Trophoblast cell (in vitro differentiated cells and primary cell): ENCODE results near the gene DSTYK.
"Not testable (repeated sequence)": the region's sequence is repeated elsewhere in the genome, so short reads cannot be mapped to it uniquely, and the experiment has no call there.

Experiments
- DNase-seq, 2 donors: peaks; one replicate each; pipeline ENCODE4 v3.0.0-alpha.2; 2016
- H2AFZ ChIP-seq: 2 replicates; pipeline ENCODE4 v1.6.1; 2013; ENCODE audit warnings: low read length, moderate library complexity, mild to moderate bottlenecking; ENCODE audit not compliant: insufficient read depth, poor library complexity
- H2AK5ac ChIP-seq: 2 replicates; pipeline ENCODE4 v1.6.1; 2013; ENCODE audit warnings: mild to moderate bottlenecking, low read length
- H2BK120ac ChIP-seq: 2 replicates; pipeline ENCODE4 v1.6.1; 2013; ENCODE audit warnings: low read length, mild to moderate bottlenecking, moderate library complexity; ENCODE audit not compliant: insufficient read depth, poor library complexity
- H2BK12ac ChIP-seq: 2 replicates; pipeline ENCODE4 v1.6.1; 2013; ENCODE audit warnings: mild to moderate bottlenecking, low read length, moderate library complexity
- H2BK5ac ChIP-seq: 2 replicates; pipeline ENCODE4 v1.6.1; 2013; ENCODE audit warnings: low read length, low read depth, moderate library complexity, mild to moderate bottlenecking; ENCODE audit not compliant: poor library complexity
- H3K14ac ChIP-seq: 2 replicates; pipeline ENCODE4 v1.6.1; 2013; ENCODE audit warnings: mild to moderate bottlenecking, low read length
- H3K18ac ChIP-seq: 2 replicates; pipeline ENCODE4 v1.6.1; 2013; ENCODE audit warnings: mild to moderate bottlenecking, low read length
- H3K23ac ChIP-seq: 2 replicates; pipeline ENCODE4 v1.6.1; 2013; ENCODE audit warnings: low read length
- H3K27ac ChIP-seq: 2 replicates; pipeline ENCODE4 v1.5.1; 2013; ENCODE audit warnings: low read depth, mild to moderate bottlenecking, inconsistent platforms, low read length, moderate library complexity
- H3K27me3 ChIP-seq: 2 replicates; pipeline ENCODE4 v1.6.1; 2013; ENCODE audit warnings: inconsistent platforms, mild to moderate bottlenecking, low read length, moderate library complexity; ENCODE audit not compliant: insufficient read depth
- H3K36me3 ChIP-seq, 2 experiments: 1 replicate in 1 of 2; 2 replicates in 1 of 2; pipeline ENCODE4 v1.6.1; 2013; ENCODE audit warnings: low read length in 2 of 2, mild to moderate bottlenecking in 2 of 2, moderate library complexity in 1 of 2; ENCODE audit not compliant: insufficient read depth in 2 of 2, control insufficient read depth in 1 of 2
- H3K4ac ChIP-seq: 2 replicates; pipeline ENCODE4 v1.6.1; 2013; ENCODE audit warnings: low read depth, mild to moderate bottlenecking, low read length, moderate library complexity
- H3K4me1 ChIP-seq, 2 experiments: 1 replicate in 1 of 2; 2 replicates in 1 of 2; pipeline ENCODE4 v1.6.1; 2013; ENCODE audit warnings: low read length in 2 of 2, mild to moderate bottlenecking in 2 of 2, moderate library complexity in 1 of 2; ENCODE audit not compliant: insufficient read depth in 2 of 2, control insufficient read depth in 1 of 2
- H3K4me2 ChIP-seq: 2 replicates; pipeline ENCODE4 v1.6.1; 2013; ENCODE audit warnings: inconsistent platforms, mild to moderate bottlenecking, low read length, moderate library complexity
- H3K4me3 ChIP-seq: 2 replicates; pipeline ENCODE4 v1.5.1; 2013; ENCODE audit warnings: mild to moderate bottlenecking, low read depth, low read length, inconsistent platforms
- H3K79me1 ChIP-seq: one replicate; pipeline ENCODE4 v1.6.1; 2013; ENCODE audit warnings: low read length
- H3K79me2 ChIP-seq: 2 replicates; pipeline ENCODE4 v1.6.1; 2013; ENCODE audit warnings: low read length, mild to moderate bottlenecking; ENCODE audit not compliant: control insufficient read depth, insufficient read depth, poor library complexity
- H3K9ac ChIP-seq: 2 replicates; pipeline ENCODE4 v1.6.1; 2013; ENCODE audit warnings: mild to moderate bottlenecking, low read length
- H3K9me3 ChIP-seq: 2 replicates; pipeline ENCODE4 v1.6.1; 2013; ENCODE audit warnings: low read depth, mild to moderate bottlenecking, control low read depth, inconsistent platforms, low read length; ENCODE audit not compliant: insufficient read depth
- H4K12ac ChIP-seq: 2 replicates; pipeline ENCODE4 v1.6.1; 2013; ENCODE audit warnings: low read depth, mild to moderate bottlenecking, low read length, moderate library complexity
- H4K8ac ChIP-seq: 2 replicates; pipeline ENCODE4 v1.6.1; 2013; ENCODE audit warnings: low read depth, mild to moderate bottlenecking, low read length, moderate library complexity
- H4K91ac ChIP-seq: one replicate; pipeline ENCODE4 v1.6.1; 2013; ENCODE audit warnings: low read depth, mild to moderate bottlenecking, low read length, moderate library complexity
- WGBS: extraction: QIAGEN DNeasy Blood & Tissue Kit; methylation state at CpG from one replicate; pipeline ENCODE4 v1.1.7; 2013; ENCODE audit warnings: missing lambda C conversion rate; ENCODE audit not compliant: insufficient read length, insufficient coverage; ENCODE audit errors: extremely low coverage; 5-methylcytosine and 5-hydroxymethylcytosine counted together

The DSTYK gene

DNA sequence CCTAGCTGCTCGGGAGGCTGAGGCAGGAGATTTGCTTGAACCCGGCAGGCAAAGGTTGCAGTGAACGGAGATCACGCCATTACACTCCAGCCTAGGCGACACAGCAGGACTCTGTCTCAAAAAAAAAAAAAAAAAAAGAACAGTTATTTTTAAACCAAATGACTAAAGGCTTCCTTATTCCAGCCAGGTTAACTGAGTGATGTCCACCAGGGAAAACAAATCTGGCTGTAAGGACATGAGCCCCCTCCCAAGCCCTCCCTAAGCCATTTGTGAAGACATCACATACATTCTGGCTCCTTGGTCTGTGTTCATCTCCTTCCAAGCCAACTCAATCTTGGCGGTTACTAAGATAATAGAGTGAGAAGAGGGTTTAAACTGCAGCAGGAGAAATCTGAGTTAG lies 24.4 kb upstream of the DSTYK start:
- Histone ChIP-seq H3K36me3 (no peaks in the 10 kb centered on the region), H3K27me3 (no peaks in the 10 kb centered on the region), H3K4ac (no peak overlapping the region), H3K4me1 (no peaks in the 10 kb centered on the region), H3K23ac (no peak overlapping the region), H3K14ac (no peak overlapping the region), H2AK5ac (no peak overlapping the region), H3K9ac (no peak overlapping the region), H2BK5ac (no peak overlapping the region), H4K8ac (no peak overlapping the region), H2BK12ac (no peak overlapping the region), H4K12ac (no peak overlapping the region), H3K18ac (no peak overlapping the region), H3K79me1 (no peaks in the 10 kb centered on the region), H3K9me3 (no peaks in the 10 kb centered on the region), H2BK120ac (no peak overlapping the region), H3K4me2 (no peak overlapping the region), H3K79me2 (no peaks in the 10 kb centered on the region), H3K27ac (no peak overlapping the region), H4K91ac (no peak overlapping the region), H3K4me3 (no peak overlapping the region), H2AFZ (no peak overlapping the region)
- no CpG with 5 or more reads among the region's 6 CpGs for WGBS
- DNase-seq = no peak

DNA sequence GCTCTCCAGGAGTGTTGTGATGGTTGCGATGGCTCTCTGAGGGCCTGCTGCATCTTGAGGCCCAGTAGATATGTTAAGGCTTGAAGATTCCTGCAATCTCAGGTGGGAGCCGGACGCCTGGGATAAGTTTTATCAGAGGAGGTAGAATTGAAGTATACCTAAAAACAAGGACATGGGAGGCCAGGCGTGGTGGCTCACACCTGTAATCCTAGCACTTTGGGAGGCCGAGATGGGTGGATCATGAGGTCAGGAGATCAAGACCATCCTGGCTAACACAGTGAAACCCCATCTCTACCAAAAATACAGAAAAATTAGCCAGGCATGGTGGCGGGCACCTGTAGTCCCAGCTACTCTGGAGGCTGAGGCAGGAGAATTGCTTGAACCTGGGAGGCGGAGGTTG lies 22.5 kb upstream of the DSTYK start:
- not testable (repeated sequence) for H4K8ac ChIP-seq, H3K4ac ChIP-seq

DNA sequence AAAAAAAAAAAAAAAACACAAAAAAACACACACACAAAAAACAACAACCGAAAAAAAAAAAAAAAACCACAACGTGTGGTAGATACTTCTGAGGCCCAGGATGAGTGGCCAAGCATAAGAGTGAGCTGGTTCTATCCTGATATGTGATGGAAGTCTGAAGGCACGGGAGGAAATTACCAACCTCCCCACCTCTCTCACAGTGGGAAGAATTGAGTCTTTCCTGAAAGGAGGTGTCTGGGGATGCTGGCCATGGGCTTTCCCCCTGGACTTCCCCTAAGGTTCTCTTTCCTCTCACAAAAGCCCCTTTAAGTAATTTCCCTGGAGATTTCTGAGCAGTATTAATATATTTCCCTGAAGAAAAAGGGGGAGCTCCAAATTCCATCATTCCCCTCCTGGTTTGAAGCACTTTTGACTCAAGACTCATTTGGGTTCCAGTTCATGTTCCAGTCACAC lies 21.5 kb upstream of the DSTYK start:
- Histone ChIP-seq H3K4me1 (peaks cover 5% of the 10 kb centered on the region in 2 experiments), H3K79me1 (no peaks in the 10 kb centered on the region), H3K18ac (no peak overlapping the region), H2AK5ac (no peak overlapping the region), H4K8ac (no peak overlapping the region), H3K4me2 (no peak overlapping the region), H3K4me3 (no peak overlapping the region), H2BK120ac (no peak overlapping the region), H4K12ac (no peak overlapping the region), H3K9ac (no peak overlapping the region), H2BK5ac (no peak overlapping the region), H2BK12ac (no peak overlapping the region), H3K27me3 (peaks cover 5% of the 10 kb centered on the region), H3K14ac (no peak overlapping the region), H3K9me3 (no peaks in the 10 kb centered on the region), H3K23ac (no peak overlapping the region), H2AFZ (no peak overlapping the region), H3K27ac (no peak overlapping the region), H4K91ac (no peak overlapping the region), H3K4ac (no peak overlapping the region), H3K36me3 (no peaks in the 10 kb centered on the region), H3K79me2 (no peaks in the 10 kb centered on the region)
- DNase-seq = no peak
- WGBS = no CpG with 5 or more reads among the region's 3 CpGs

More for the DNA sequence above, 22.5 kb upstream of the DSTYK start:
- H3K27me3 ChIP-seq, H3K4me3 ChIP-seq, H3K36me3 ChIP-seq, H3K79me2 ChIP-seq, H2BK5ac ChIP-seq, H3K23ac ChIP-seq, H2AFZ ChIP-seq, H2BK12ac ChIP-seq, H3K18ac ChIP-seq, H3K79me1 ChIP-seq, H3K4me1 ChIP-seq, H3K4me2 ChIP-seq, H2AK5ac ChIP-seq, H3K14ac ChIP-seq, H3K9ac ChIP-seq, H3K27ac ChIP-seq, H4K12ac ChIP-seq, H3K9me3 ChIP-seq, H4K91ac ChIP-seq, H2BK120ac ChIP-seq: not testable (repeated sequence)
- no CpG with 5 or more reads among the region's 7 CpGs for WGBS
- peak in 1 of 2 donors; percentile 30 for DNase-seq

DNA sequence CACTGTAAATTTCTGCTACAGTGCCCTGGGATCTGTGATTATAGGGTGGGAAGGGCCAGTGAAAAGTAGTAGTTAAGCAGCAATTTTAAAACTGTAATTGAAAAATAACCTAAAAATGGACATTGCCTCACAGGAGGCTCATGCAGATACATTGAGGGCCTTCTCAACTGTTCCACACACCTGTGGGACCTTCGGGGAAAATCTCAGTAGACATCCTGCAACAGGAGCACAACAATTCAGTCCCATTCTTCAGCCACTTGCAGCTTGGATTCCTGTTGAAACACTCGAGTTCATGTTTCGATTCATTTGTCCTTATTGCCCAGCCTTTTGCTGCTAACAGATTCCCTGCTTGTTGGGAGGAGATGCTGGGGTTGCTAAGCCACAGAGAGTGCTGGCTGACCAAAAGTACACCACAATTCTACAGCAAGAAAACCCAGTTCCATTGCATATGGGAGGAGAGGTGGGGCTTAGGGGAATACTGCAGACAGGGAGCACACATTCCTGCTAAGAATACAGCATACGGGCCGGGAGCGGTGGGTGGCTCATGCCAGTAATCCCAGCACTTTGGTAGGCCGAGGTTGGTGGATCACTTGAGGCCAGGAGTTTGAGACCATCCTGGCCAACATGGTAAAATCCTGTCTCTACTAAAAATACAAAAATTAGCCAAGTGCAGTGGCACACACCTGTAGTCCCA lies 20.8 kb upstream of the DSTYK start:
- Histone ChIP-seq H3K36me3 (no peaks in the 10 kb centered on the region), H3K27ac (no peak overlapping the region), H3K18ac (no peak overlapping the region), H3K4me1 (peaks cover 5% of the 10 kb centered on the region in 2 experiments), H4K8ac (no peak overlapping the region), H2AFZ (no peak overlapping the region), H3K9ac (no peak overlapping the region), H2AK5ac (no peak overlapping the region), H3K4me3 (no peak overlapping the region), H3K4ac (no peak overlapping the region), H4K12ac (no peak overlapping the region), H4K91ac (no peak overlapping the region), H3K4me2 (no peak overlapping the region), H3K27me3 (peaks cover 5% of the 10 kb centered on the region), H3K9me3 (no peaks in the 10 kb centered on the region), H3K23ac (no peak overlapping the region), H2BK12ac (no peak overlapping the region), H3K79me1 (no peaks in the 10 kb centered on the region), H2BK120ac (no peak overlapping the region), H3K14ac (no peak overlapping the region), H2BK5ac (no peak overlapping the region), H3K79me2 (no peaks in the 10 kb centered on the region)
- WGBS = no CpG with 5 or more reads among the region's 7 CpGs
- DNase-seq = no peak
